ENCODE measurements around the gene SF3B4. TPM values are rescaled to one million over a fixed set of nuclear protein-coding genes. Genes with fewer than 3 reads are reported as not detected.
"Not testable (repeated sequence)": the region's sequence is repeated elsewhere in the genome, so short reads cannot be mapped to it uniquely, and the experiment has no call there.

Gene SF3B4
- total RNA-seq, 2 experiments from 2014 or later, result 72.7 to 75.7 TPM

GRCh38 chr1:149886396-149887195 lies 41.0 kb downstream of the SF3B4 start:
- Mint-ChIP-seq H3K9me3 (no peaks in the 10 kb centered on the region), H3K4me3 (no peak overlapping the region), H3K4me1 (ENCODE audit: low read depth) (peaks cover 10% of the 10 kb centered on the region), H3K36me3 (no peaks in the 10 kb centered on the region), H3K27ac (no peak overlapping the region), H3K27me3 (no peaks in the 10 kb centered on the region)
- DNase-seq, result peak; percentile 91
- ChIA-PET CTCF (interaction anchor here (0.9 to 1.0 kb wide), 2 partner anchors 41 to 369 kb away, joined by 3 read pairs; no protein-coding TSS in a partner anchor), POLR2A (interaction anchor here (0.7 to 6.6 kb wide), 23 partner anchors 9 to 409 kb away, joined by 3 to 118 read pairs (median 7); partner anchors contain the start of genes BOLA1, OTUD7B, PLEKHO1 and SF3B4)
- intact Hi-C loops (cut with micrococcal nuclease), result loop anchor here (10.0 kb wide), 1 partner anchor 678 kb away; no protein-coding TSS in a partner anchor

GRCh38 chr1:149886121-149886395 lies 41.5 kb downstream of the SF3B4 start:
- not testable (repeated sequence) for DNase-seq, H3K9me3 Mint-ChIP-seq, H3K36me3 Mint-ChIP-seq, H3K27me3 Mint-ChIP-seq, H3K4me3 Mint-ChIP-seq, H3K27ac Mint-ChIP-seq
- peaks cover 11% of the 10 kb centered on the region for H3K4me1 Mint-ChIP-seq (ENCODE audit: low read depth)
- intact Hi-C loops (cut with micrococcal nuclease), result loop anchor here (10.0 kb wide), 1 partner anchor 679 kb away; no protein-coding TSS in a partner anchor
- CTCF ChIA-PET, result interaction anchor here (1.0 kb wide), 1 partner anchor 40 kb away, joined by 3 read pairs; no protein-coding TSS in a partner anchor
- POLR2A ChIA-PET, result interaction anchor here (0.7 to 6.6 kb wide), 14 partner anchors 9 to 409 kb away, joined by 3 to 118 read pairs (median 13); partner anchors contain the start of genes BOLA1, OTUD7B, PLEKHO1 and SF3B4

- Mint-ChIP-seq H3K36me3 (no peaks in the 10 kb centered on the region), H3K27ac (no peak overlapping the region), H3K4me3 (no peak overlapping the region), H3K4me1 (ENCODE audit: low read depth) (peaks cover 11% of the 10 kb centered on the region), H3K27me3 (no peaks in the 10 kb centered on the region), H3K9me3 (no peaks in the 10 kb centered on the region)
- peak; percentile 86 for DNase-seq
- POLR2A ChIA-PET, result interaction anchor here (0.7 to 6.6 kb wide), 16 partner anchors 8 to 744 kb away, joined by 3 to 118 read pairs (median 7); partner anchors contain the start of genes ENSA, OTUD7B, PLEKHO1 and SF3B4
- intact Hi-C loops (cut with micrococcal nuclease), result loop anchor here (10.0 kb wide), 1 partner anchor 679 kb away; no protein-coding TSS in a partner anchor
- CTCF ChIA-PET, result interaction anchor here (1.0 to 1.2 kb wide), 3 partner anchors 40 to 165 kb away, joined by 3 read pairs; no protein-coding TSS in a partner anchor
Observed at GRCh38 chr1:149885339-149886120, 42.1 kb downstream of the SF3B4 start.

- H3K36me3 Mint-ChIP-seq, result no peaks in the 10 kb centered on the region
- ChIA-PET CTCF (interaction anchor here (0.6 to 1.2 kb wide), 5 partner anchors 41 to 303 kb away, joined by 3 to 4 read pairs (median 3); no protein-coding TSS in a partner anchor), POLR2A (interaction anchor here (0.8 to 6.6 kb wide), 9 partner anchors 9 to 745 kb away, joined by 3 to 118 read pairs (median 6); partner anchors contain the start of genes ENSA, MTMR11, OTUD7B and SF3B4)
- peaks cover 18% of the 10 kb centered on the region for H3K4me1 Mint-ChIP-seq (ENCODE audit: low read depth)
- no peaks in the 10 kb centered on the region for H3K9me3 Mint-ChIP-seq
- no peaks in the 10 kb centered on the region for H3K27me3 Mint-ChIP-seq
- intact Hi-C loops (cut with micrococcal nuclease), result loop anchor here (10.0 kb wide), 1 partner anchor 680 kb away; no protein-coding TSS in a partner anchor
- no peak overlapping the region for H3K27ac Mint-ChIP-seq
- DNase-seq, result peak; percentile 56
- H3K4me3 Mint-ChIP-seq, result no peak overlapping the region
Observed at GRCh38 chr1:149884433-149885338, 42.9 kb downstream of the SF3B4 start.

GRCh38 chr1:149883598-149884247 lies 43.9 kb downstream of the SF3B4 start:
- POLR2A ChIA-PET, result interaction anchor here (5.3 to 6.6 kb wide), 2 partner anchors 39 to 126 kb away, joined by 57 to 118 read pairs; partner anchors contain the start of gene OTUD7B
- H3K27ac Mint-ChIP-seq, result no peak overlapping the region
- CTCF ChIA-PET, result interaction anchor here (0.6 to 1.1 kb wide), 4 partner anchors 30 to 304 kb away, joined by 3 to 4 read pairs (median 4); no protein-coding TSS in a partner anchor
- H3K36me3 Mint-ChIP-seq, result no peaks in the 10 kb centered on the region
- DNase-seq, result no peak
- peaks cover 24% of the 10 kb centered on the region for H3K4me1 Mint-ChIP-seq (ENCODE audit: low read depth)
- H3K9me3 Mint-ChIP-seq, result no peaks in the 10 kb centered on the region
- intact Hi-C loops (cut with micrococcal nuclease), result loop anchor here (10.0 kb wide), 1 partner anchor 681 kb away; no protein-coding TSS in a partner anchor
- no peak overlapping the region for H3K4me3 Mint-ChIP-seq
- H3K27me3 Mint-ChIP-seq, result no peaks in the 10 kb centered on the region

GRCh38 chr1:149881876-149882275 lies 45.7 kb downstream of the SF3B4 start:
- H3K27ac Mint-ChIP-seq, result peak overlapping the region; percentile 4
- ChIA-PET POLR2A (no interaction called here), CTCF (interaction anchor here (0.8 to 0.9 kb wide), 2 partner anchors 81 to 305 kb away, joined by 3 to 4 read pairs; no protein-coding TSS in a partner anchor)
- peaks cover 23% of the 10 kb centered on the region for H3K4me1 Mint-ChIP-seq (ENCODE audit: low read depth)
- DNase-seq, result no peak
- H3K4me3 Mint-ChIP-seq, result no peak overlapping the region
- no peaks in the 10 kb centered on the region for H3K9me3 Mint-ChIP-seq
- H3K27me3 Mint-ChIP-seq, result no peaks in the 10 kb centered on the region
- intact Hi-C loops (cut with micrococcal nuclease), result loop anchor here (10.0 kb wide), 1 partner anchor 683 kb away; no protein-coding TSS in a partner anchor
- H3K36me3 Mint-ChIP-seq, result no peaks in the 10 kb centered on the region

GRCh38 chr1:149879556-149879955 lies 48.0 kb downstream of the SF3B4 start:
- H3K4me3 Mint-ChIP-seq, result no peak overlapping the region
- no peaks in the 10 kb centered on the region for H3K36me3 Mint-ChIP-seq
- intact Hi-C loops (cut with micrococcal nuclease), result no loop called here
- CTCF ChIA-PET, result no interaction called here
- H3K27me3 Mint-ChIP-seq, result no peaks in the 10 kb centered on the region
- no peaks in the 10 kb centered on the region for H3K9me3 Mint-ChIP-seq
- H3K27ac Mint-ChIP-seq, result peak overlapping the region; percentile 81
- POLR2A ChIA-PET, result no interaction called here
- peak; percentile 26 for DNase-seq
- peaks cover 23% of the 10 kb centered on the region for H3K4me1 Mint-ChIP-seq (ENCODE audit: low read depth)

GRCh38 chr1:149877211-149877946 lies 50.2 kb downstream of the SF3B4 start:
- ChIA-PET POLR2A (interaction anchor here (1.2 to 1.7 kb wide), 2 partner anchors 9 to 10 kb away, joined by 5 read pairs; a partner anchor contains a TSS), CTCF (no interaction called here)
- Mint-ChIP-seq H3K27ac (no peak overlapping the region), H3K9me3 (no peaks in the 10 kb centered on the region), H3K4me3 (no peak overlapping the region), H3K27me3 (no peaks in the 10 kb centered on the region), H3K36me3 (no peaks in the 10 kb centered on the region), H3K4me1 (ENCODE audit: low read depth) (peaks cover 21% of the 10 kb centered on the region)
- no peak for DNase-seq
- intact Hi-C loops (cut with micrococcal nuclease), result no loop called here

Data from activated CD4-positive, alpha-beta memory T cell treated with anti-CD3 and anti-CD28 coated beads for 36 hours (primary cell).